ENCODE results near the gene SFRP5. TPM values are rescaled to one million over a fixed set of nuclear protein-coding genes. Genes with fewer than 3 reads are reported as not detected.
A peak's percentile ranks its signal among the peaks of the same experiment; 100 is the strongest.

The SFRP5 gene
- total RNA-seq, 1 experiment from 2014 or later, result not detected

DNA sequence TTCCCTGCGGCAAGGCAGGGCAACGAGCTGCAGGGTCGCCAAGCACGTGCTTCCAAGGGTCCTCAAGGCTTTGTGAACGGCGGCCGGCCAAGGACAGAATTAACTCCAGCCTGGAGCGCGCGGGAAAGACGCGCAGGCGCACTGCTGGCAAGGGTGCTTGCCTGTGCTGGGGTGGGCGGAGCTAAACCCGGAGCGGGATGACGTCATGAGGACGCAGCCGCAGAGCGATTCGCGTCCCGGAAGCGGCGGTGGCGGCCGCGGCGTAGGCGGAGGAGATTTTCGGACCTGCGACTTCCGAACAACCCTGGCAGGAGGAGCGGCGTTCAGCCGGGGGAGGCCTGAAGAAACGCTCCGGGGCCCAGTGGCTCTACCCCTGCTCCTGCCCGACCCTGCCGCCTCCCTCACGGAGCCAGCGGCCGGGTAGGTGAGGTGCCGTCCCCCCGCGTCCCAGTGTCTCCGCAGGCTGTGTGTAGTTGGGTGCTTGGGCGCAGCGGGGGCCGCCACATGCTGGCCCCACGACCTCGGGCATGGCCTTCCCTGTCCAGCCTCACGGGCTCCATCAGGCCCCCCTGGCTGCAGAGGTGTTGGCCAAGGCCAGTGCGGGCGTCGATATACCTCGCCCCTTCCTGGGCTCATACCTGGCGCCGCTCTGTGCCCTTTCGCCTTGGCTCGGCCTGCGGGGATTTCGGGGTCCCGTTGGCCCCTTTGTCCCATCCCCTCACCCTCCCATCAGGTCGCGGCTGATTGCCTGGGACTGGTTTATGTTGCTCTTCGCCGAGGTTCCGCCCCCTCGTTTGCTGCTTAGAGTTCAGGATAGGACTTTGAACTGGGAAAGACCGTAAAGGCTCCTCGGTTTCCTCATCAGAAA, 34.7 kb downstream of the SFRP5 start, which contains the start of gene ZFYVE27:
Gene ZFYVE27, plus strand, starts transcription at position 227 of the 868 bp plus-strand sequence. CDS start 1,350 bp downstream, outside the sequence.
- peak; percentile 95 for DNase-seq (ENCODE audit: low spot score)

DNA sequence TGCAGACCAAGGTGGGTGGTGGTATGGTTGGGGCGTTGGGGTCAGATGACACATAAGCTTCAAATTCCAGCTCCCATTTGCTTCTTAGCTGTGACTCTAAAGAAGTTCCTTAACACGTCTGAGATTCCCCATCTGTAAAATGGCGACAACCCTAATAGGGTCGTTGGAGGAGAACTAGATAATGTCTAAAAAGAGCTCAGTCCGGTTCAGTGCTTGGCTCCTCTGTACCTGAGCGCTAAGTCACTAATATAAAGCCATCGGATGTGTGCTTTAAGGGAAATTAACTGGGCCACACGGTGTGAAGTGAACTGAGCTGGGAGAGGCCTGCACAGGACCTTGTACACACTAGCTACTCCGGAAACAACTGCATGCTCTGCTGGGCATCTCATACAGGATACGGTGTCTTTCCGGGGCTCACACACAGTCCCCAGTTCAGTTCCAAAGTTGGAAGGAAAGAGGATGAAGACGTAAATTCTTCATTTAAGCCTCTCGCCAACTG, 35.3 kb downstream of the SFRP5 start:
- no peak for DNase-seq (ENCODE audit: low spot score)

- DNase-seq (ENCODE audit: low spot score), result no peak
Measured at GRCh38 chr10:97734021-97734420, 37.8 kb downstream of the SFRP5 start.

DNA sequence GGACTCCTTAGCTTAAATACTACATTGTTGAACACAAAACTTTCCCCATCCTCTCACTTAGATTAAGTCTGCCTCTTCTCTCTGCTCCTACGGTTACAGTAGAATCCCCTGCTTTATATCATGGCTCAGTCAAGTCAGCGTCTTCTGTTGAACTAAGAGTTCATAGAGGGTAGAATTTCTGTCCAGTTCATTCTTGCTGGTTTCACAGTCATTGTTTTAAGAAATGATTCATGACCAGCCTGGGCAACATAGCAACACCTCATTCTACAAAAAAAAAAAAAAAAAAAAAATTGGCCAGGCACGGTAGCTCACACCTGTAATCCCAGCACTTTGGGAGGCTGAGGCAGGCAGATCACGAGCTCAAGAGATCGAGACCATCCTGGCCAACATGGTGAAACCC, 38.5 kb downstream of the SFRP5 start:
- no peak for DNase-seq (ENCODE audit: low spot score)

- no peak for DNase-seq (ENCODE audit: low spot score)
Measured at GRCh38 chr10:97732052-97732359, 39.8 kb downstream of the SFRP5 start.

- DNase-seq (ENCODE audit: low spot score), result peak; percentile 72
Measured at GRCh38 chr10:97731346-97732051, 40.3 kb downstream of the SFRP5 start.

GRCh38 chr10:97729014-97729413, 42.8 kb downstream of the SFRP5 start:
- DNase-seq (ENCODE audit: low spot score), result no peak

GRCh38 chr10:97726636-97727178, 45.1 kb downstream of the SFRP5 start:
- no peak for DNase-seq (ENCODE audit: low spot score)

DNA sequence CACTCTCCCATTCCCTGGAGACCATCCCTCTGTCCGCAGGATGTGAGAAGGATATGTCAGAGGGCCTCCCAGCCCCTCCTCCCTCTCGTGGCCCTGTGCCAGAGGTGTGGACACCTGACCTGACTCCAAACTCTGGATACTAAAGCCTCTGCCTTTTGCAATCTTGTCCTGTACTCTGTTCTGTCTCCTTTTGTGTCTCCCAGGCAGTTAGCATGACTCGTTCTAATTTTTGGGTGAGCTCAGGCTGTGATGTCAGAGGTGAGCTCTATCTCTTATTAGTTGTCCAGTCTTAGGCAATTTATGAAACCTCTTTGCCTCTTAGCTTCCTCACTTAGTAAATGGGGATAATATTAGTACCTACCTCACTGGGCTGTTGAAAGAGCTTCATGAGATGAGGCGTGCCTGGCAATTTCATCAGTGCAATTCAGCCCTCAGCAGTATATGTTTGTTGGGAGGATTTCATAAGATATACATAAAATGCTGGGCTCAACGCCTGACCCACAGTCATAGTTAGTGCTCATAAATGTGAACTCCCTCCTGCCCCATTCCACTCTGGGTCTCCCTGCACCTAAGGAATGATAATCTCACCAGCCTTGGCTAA, 47.4 kb downstream of the SFRP5 start:
- DNase-seq (ENCODE audit: low spot score), result no peak

GRCh38 chr10:97723001-97723400, 48.8 kb downstream of the SFRP5 start:
- DNase-seq (ENCODE audit: low spot score), result no peak

- DNase-seq (ENCODE audit: low spot score), result no peak
Measured at GRCh38 chr10:97721871-97722780, 49.7 kb downstream of the SFRP5 start.

GRCh38 chr10:97719602-97720001, 52.2 kb downstream of the SFRP5 start:
- no peak for DNase-seq (ENCODE audit: low spot score)

DNA sequence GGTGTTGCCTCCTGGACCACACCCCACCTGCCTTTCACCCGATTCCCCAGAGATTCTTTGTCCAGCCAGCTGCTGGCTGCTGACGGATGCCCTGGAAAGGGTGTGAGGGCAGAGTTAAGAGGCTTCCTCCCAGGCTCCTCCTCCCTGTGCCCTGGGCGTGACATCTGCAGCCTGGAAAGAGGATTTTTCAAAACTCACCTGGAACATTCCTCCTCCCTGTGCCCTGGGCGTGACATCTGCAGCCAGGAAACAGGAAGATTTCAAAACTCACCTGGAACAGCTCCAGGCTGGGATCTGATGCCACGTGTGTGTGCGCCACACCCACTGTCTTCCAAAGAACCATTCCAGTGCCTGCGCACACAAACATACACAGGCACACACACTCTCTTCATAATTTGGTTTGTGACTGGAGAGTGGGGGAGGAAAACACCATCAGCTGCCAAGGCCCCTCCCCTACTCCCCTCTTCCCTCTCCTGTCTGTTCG, 53.1 kb downstream of the SFRP5 start:
- DNase-seq (ENCODE audit: low spot score), result no peak

DNA sequence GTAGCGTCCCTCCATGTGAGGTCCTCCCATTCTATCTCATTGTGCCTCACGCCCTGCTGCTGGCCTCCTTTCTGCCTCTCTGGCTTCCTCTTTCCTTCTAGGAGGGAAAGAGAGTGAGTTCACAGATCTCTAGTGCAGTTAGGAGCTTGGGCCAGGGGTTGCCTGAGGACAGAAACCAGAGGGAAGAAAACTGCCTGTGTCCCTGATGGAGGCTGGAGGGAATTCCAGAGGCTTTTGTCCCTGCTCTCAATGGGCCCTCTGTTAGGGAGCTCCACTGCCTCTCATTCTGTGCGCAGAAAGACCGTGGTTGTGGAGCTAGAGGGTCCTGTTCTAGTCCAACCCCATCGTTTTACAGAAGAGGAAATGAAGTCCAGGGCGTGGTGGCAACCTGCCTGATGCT, 53.6 kb downstream of the SFRP5 start:
- no peak for DNase-seq (ENCODE audit: low spot score)

DNA sequence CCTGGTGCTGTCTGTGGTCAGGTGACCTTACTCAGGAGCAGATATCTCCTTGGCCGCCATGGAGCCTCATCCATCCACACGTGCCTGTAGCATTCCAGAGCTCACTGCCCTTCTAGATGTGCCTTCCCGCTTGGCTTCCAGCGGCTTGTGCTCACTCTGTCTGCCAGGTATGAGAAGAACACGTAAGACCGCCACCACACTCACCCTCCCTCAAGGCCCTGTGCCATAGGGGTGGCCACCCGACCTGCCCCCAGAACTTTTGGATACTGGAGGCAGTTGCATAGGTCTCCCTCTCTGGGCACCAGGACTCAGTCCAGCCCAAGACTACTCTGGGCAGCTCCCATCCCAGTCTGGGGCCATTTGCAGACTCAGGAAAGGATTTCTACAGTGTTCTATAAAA, 54.2 kb downstream of the SFRP5 start:
- no peak for DNase-seq (ENCODE audit: low spot score)

Other genes with a start within 250 kb of the SFRP5 start
- 0.15 TPM in 1 of 2 replicates, not detected in the other for gene ANKRD2, start 199.2 kb downstream of the SFRP5 start, total RNA-seq (2014; rRNA removed; shearing (Covaris generic))
- 0.97 and 1.3 TPM in 2 replicates for gene HOGA1, start 187.6 kb downstream of the SFRP5 start, total RNA-seq (2014; rRNA removed; shearing (Covaris generic))
- gene C10orf62, start 182.3 kb downstream of the SFRP5 start, total RNA-seq (2014; rRNA removed; shearing (Covaris generic)), result not detected in 2 replicates
- 4.2 and 5.6 TPM in 2 replicates for gene MORN4, start 138.5 kb downstream of the SFRP5 start, total RNA-seq (2014; rRNA removed; shearing (Covaris generic))
- 10.8 and 10.9 TPM in 2 replicates for gene PI4K2A, start 131.3 kb downstream of the SFRP5 start, total RNA-seq (2014; rRNA removed; shearing (Covaris generic))
- gene AVPI1, start 84.8 kb downstream of the SFRP5 start, total RNA-seq (2014; rRNA removed; shearing (Covaris generic)), result 26.8 and 32.1 TPM in 2 replicates
- gene MARVELD1, start 58.3 kb downstream of the SFRP5 start, total RNA-seq (2014; rRNA removed; shearing (Covaris generic)), result 33.4 and 46.1 TPM in 2 replicates
- 10.2 and 13.1 TPM in 2 replicates for gene ZFYVE27, start 34.9 kb downstream of the SFRP5 start, total RNA-seq (2014; rRNA removed; shearing (Covaris generic))
- gene GOLGA7B, start 77.8 kb upstream of the SFRP5 start, total RNA-seq (2014; rRNA removed; shearing (Covaris generic)), result 0.04 and 0.08 TPM in 2 replicates

Data from H4 (cell line).